ENCODE measurements around the gene SLC7A1.
A peak's percentile ranks its signal among the peaks of the same experiment; 100 is the strongest.

Gene SLC7A1

DNA sequence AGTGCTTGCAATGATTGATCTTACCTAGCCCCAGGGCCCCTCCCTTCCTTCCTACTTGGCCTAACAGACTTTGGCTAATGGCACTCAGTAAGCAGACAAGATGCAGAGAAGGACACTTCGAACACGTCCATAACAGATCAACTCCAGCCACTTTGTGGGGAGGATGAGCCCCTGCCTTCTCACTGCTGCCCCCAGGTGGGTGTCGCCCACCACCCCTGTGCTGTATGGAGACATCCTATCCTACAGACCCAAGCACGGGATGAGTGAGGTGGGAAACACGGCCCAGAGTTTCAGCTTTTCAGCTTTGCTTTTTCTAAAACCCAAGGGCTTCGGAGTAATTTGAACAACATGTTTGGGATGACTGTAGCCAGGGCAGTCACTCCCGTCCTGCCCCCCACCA lies 5.5 kb downstream of the SLC7A1 start:
- Histone ChIP-seq H3K9me3 (no peaks in the 10 kb centered on the region), H3K4me3 (ENCODE audit: low read depth, low read length) (no peak overlapping the region), H3K27me3 (no peaks in the 10 kb centered on the region), H3K36me3 (peaks cover 36% of the 10 kb centered on the region), H3K4me1 (peaks cover 3% of the 10 kb centered on the region; the same call in 1 of the 2 replicates)
- TF ChIP-seq, protein P1, sequence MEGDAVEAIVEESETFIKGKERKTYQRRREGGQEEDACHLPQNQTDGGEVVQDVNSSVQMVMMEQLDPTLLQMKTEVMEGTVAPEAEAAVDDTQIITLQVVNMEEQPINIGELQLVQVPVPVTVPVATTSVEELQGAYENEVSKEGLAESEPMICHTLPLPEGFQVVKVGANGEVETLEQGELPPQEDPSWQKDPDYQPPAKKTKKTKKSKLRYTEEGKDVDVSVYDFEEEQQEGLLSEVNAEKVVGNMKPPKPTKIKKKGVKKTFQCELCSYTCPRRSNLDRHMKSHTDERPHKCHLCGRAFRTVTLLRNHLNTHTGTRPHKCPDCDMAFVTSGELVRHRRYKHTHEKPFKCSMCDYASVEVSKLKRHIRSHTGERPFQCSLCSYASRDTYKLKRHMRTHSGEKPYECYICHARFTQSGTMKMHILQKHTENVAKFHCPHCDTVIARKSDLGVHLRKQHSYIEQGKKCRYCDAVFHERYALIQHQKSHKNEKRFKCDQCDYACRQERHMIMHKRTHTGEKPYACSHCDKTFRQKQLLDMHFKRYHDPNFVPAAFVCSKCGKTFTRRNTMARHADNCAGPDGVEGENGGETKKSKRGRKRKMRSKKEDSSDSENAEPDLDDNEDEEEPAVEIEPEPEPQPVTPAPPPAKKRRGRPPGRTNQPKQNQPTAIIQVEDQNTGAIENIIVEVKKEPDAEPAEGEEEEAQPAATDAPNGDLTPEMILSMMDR (IDR thresholded peaks at IDR 0.05; ENCODE audit: low read depth, low read length) = peak; percentile 48
- peak; percentile 51 for DNase-seq

DNA sequence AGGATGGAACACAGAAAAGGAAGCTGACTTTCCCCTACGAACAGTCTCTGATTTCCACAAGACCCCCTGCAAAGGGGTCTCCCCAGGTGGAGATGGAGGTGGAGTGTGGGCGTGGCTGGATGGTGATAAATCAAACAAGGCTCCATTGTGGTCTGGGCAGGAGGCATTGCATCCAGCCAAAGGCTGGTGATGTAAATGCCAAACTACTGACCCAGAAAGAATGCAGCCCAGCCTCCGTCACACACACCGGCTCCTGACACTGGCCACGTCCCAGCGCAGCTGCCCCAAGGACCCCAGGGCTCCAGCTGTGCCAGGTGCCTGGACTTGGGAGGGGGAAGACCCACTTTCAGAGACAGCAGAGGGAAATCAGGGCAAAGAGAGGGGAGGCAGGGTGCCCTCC lies 6.3 kb downstream of the SLC7A1 start:
- Histone ChIP-seq H3K27me3 (no peaks in the 10 kb centered on the region), H3K4me1 (peaks cover 3% of the 10 kb centered on the region; the same call in 1 of the 2 replicates), H3K36me3 (peaks cover 37% of the 10 kb centered on the region), H3K4me3 (ENCODE audit: low read depth, low read length) (no peak overlapping the region), H3K9me3 (no peaks in the 10 kb centered on the region)
- DNase-seq = no peak
- TF ChIP-seq, protein P1 (IDR thresholded peaks at IDR 0.05; ENCODE audit: low read depth, low read length) = no peak

DNA sequence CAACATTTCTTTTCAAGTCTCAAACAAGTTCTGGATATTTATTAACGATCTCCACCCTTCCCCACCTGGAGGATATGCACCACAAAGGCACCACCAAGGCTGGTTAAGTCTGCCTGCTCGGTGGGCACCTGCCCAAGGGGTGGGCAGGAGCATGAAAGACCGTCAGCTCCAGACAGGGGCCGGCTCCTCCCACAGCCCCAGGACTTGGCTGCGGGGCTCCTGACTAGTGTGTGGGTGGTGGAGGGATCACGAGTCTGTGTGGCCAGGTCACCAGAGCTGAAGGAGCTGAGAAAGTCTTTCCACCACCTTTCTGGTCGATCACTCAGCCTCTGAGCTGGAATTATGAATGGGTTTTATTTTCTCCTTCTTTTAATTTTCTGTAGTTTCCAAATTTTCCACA lies 7.8 kb downstream of the SLC7A1 start:
- TF ChIP-seq, protein P1 (IDR thresholded peaks at IDR 0.05; ENCODE audit: low read depth, low read length) = no peak
- H3K36me3 ChIP-seq = peaks cover 35% of the 10 kb centered on the region
- no peaks in the 10 kb centered on the region for H3K27me3 ChIP-seq
- DNase-seq = no peak
- H3K4me1 ChIP-seq = peaks cover 3% of the 10 kb centered on the region; the same call in 1 of the 2 replicates
- H3K4me3 ChIP-seq (ENCODE audit: low read depth, low read length) = no peak overlapping the region
- H3K9me3 ChIP-seq = no peaks in the 10 kb centered on the region

DNA sequence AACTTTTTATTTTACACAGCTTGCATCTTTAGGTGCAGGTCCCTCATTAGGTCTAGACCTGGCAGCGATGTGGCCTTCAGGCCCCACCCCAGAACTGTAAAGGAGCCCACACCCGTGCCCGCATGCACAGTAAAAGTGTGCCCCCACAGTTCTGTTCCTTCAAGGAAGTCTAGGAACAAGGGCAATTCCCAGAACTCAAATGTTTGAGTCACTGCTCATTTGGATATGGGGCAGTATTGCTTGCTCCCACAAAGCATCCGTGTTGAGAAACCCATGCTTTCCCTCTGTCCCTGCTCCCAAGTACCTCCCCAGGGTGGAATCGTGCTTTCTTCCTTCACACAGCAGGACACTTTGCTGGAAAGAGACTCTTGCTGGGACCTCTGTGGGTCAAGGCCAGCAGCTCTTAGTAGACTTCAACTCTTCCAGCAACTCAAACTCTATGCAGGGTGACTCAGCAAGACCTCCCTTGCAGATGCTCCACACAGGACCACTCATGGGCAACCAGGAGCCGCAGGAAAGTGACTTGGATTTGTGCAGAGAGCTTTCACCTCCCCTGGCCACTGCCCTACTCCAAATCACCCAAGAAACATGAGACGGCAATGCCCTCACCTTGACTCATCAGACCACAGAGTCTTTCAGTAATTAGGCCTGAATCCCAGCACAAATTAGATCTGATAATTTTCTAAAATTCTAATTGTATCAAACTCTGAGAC lies 12.3 kb downstream of the SLC7A1 start:
- TF ChIP-seq, protein P1 (IDR thresholded peaks at IDR 0.05; ENCODE audit: low read depth, low read length) = no peak
- Histone ChIP-seq H3K4me3 (ENCODE audit: low read depth, low read length) (no peak overlapping the region), H3K36me3 (peaks cover 24% of the 10 kb centered on the region), H3K4me1 (0 out of 2 replicates have a peak, but pooled peaks cover 3% of the 10 kb centered on the region), H3K9me3 (no peaks in the 10 kb centered on the region), H3K27me3 (no peaks in the 10 kb centered on the region)
- no peak for DNase-seq

DNA sequence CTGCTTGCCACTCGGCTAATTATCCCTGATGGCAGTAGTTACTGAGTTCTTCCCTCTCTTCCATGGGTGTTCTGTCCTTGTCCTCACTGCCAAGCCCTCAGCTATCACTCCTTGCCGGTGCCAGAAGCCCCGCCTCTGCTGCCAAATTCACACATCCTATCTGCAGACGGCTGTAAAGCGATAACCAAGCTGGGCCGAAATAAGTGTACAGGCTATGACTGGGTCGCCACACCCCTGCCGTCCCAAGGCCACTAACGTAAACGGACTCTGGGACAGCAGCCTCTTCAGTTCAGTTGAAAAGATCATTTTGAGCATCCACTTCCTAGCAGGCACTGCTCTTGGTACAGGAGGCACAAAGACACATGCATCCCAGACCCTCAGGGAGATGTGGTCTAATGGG lies 13.3 kb downstream of the SLC7A1 start:
- Histone ChIP-seq H3K4me1 (0 out of 2 replicates have a peak, but pooled peaks cover 3% of the 10 kb centered on the region), H3K4me3 (ENCODE audit: low read depth, low read length) (no peak overlapping the region), H3K27me3 (no peaks in the 10 kb centered on the region), H3K36me3 (peaks cover 14% of the 10 kb centered on the region), H3K9me3 (no peaks in the 10 kb centered on the region)
- TF ChIP-seq, protein P1 (IDR thresholded peaks at IDR 0.05; ENCODE audit: low read depth, low read length) = no peak
- DNase-seq = no peak

DNA sequence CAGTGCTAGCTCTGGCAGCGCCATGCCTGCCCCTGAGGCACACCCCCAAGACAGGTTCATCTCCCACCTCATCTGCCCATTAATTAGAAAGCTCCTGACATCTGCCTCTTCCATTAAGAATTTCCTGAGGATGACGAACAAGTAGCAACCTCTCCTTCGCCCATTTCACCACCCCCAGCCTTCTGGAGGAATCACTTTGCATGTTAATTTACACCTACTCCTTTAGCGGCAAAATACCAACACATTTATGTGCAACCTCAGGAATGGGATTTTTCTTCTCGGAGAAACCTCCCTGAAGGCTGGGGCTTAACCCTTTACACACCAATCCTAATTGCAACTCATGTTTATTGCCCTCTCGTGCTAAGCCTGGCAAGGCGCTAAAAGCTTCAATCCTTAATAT lies 13.8 kb downstream of the SLC7A1 start:
- H3K27me3 ChIP-seq = no peaks in the 10 kb centered on the region
- peaks cover 9% of the 10 kb centered on the region for H3K36me3 ChIP-seq
- no peaks in the 10 kb centered on the region for H3K9me3 ChIP-seq
- no peak overlapping the region for H3K4me3 ChIP-seq (ENCODE audit: low read depth, low read length)
- 0 out of 2 replicates have a peak, but pooled peaks cover 3% of the 10 kb centered on the region for H3K4me1 ChIP-seq
- DNase-seq = no peak
- TF ChIP-seq, protein P1 (IDR thresholded peaks at IDR 0.05; ENCODE audit: low read depth, low read length) = no peak
